ENCODE measurements around the gene FAM83F. TPM values are rescaled to one million over a fixed set of nuclear protein-coding genes. Genes with fewer than 3 reads are reported as not detected.

FAM83F gene
- polyA plus RNA-seq, 2 of the 4 experiments (the other 2 are of a cell fraction): not detected

- Histone ChIP-seq H3K9me3 (no peaks in the 10 kb centered on the region), H3K4me3 (no peak overlapping the region), H3K4me2 (no peak overlapping the region), H3K4me1 (no peaks in the 10 kb centered on the region), H3K27ac (no peak overlapping the region)
- ATAC-seq (no peak), DNase-seq (ENCODE audit: low read depth in 1 of 2, low spot score in 1 of 2) (no peak), FAIRE-seq (no peak)
- ChIA-PET POLR2A (no interaction called here), CTCF (interaction anchor here (0.7 kb wide), 1 partner anchor 25 kb away, joined by 3 read pairs; no protein-coding TSS in a partner anchor)
- 75% methylated on average over 2 of the region's 2 CpGs for WGBS (ENCODE audit: missing lambda C conversion rate)
- TF ChIP-seq RAD21 (conservative IDR thresholded peaks at IDR 0.05 in 1 of 2, IDR thresholded peaks at IDR 0.05 in 1 of 2): no peak
- no peak for TF ChIP-seq RNF2 (IDR thresholded peaks at IDR 0.05; ENCODE audit: borderline replicate concordance, low read depth)
- no peak for TF ChIP-seq SREBF2 (IDR thresholded peaks at IDR 0.05)
- TF ChIP-seq HEYL (CRISPR knock-in tag; IDR thresholded peaks at IDR 0.05): no peak
- no peak for TF ChIP-seq ZFP36 (IDR thresholded peaks at IDR 0.05; ENCODE audit: borderline replicate concordance, partially characterized antibody)
- no peak for TF ChIP-seq ATOH8 (CRISPR knock-in tag; IDR thresholded peaks at IDR 0.05; ENCODE audit: low read depth)
- no peak for TF ChIP-seq MAFK (IDR thresholded peaks at IDR 0.05; ENCODE audit: partially characterized antibody)
- no peak for TF ChIP-seq USF2 (IDR thresholded peaks at IDR 0.05)
- no peak for TF ChIP-seq GATA3 (IDR thresholded peaks at IDR 0.05; ENCODE audit: borderline replicate concordance)
- TF ChIP-seq RFX5 (IDR thresholded peaks at IDR 0.05): no peak
- no peak for TF ChIP-seq PBX3 (IDR thresholded peaks at IDR 0.05)
- no peak for TF ChIP-seq JUN (IDR thresholded peaks at IDR 0.05)
- TF ChIP-seq NPAS2 (CRISPR knock-in tag; IDR thresholded peaks at IDR 0.05; ENCODE audit: borderline replicate concordance): no peak
These were observed 10.0 kb upstream of the FAM83F start for GRCh38 chr22:39984746-39985145.

GRCh38 chr22:39985383-39986035 is 9.2 kb upstream of the FAM83F start:
- ChIA-PET CTCF (interaction anchor here (0.6 to 1.5 kb wide), 3 partner anchors 12 to 63 kb away, joined by 3 to 4 read pairs (median 3); no protein-coding TSS in a partner anchor), POLR2A (no interaction called here)
- WGBS (ENCODE audit: missing lambda C conversion rate): 50% methylated on average over 5 of the region's 7 CpGs
- ATAC-seq (no peak), DNase-seq (ENCODE audit: low read depth in 1 of 2, low spot score in 1 of 2) (no peak), FAIRE-seq (no peak)
- H3K27ac ChIP-seq: no peak overlapping the region
- no peaks in the 10 kb centered on the region for H3K4me1 ChIP-seq
- no peak overlapping the region for H3K4me2 ChIP-seq
- TF ChIP-seq MAFK (IDR thresholded peaks at IDR 0.05; ENCODE audit: partially characterized antibody): no peak
- no peak for TF ChIP-seq ZNF302 (CRISPR knock-in tag; IDR thresholded peaks at IDR 0.05)
- TF ChIP-seq FOSL2 (IDR thresholded peaks at IDR 0.05): no peak
- TF ChIP-seq FOSL2 (CRISPR knock-in tag; IDR thresholded peaks at IDR 0.05): no peak
- no peak for TF ChIP-seq HMGXB4 (CRISPR knock-in tag; IDR thresholded peaks at IDR 0.05; ENCODE audit: borderline replicate concordance)
- no peak for TF ChIP-seq HOXB5 (CRISPR knock-in tag; IDR thresholded peaks at IDR 0.05)
- no peak for TF ChIP-seq GATA3 (IDR thresholded peaks at IDR 0.05; ENCODE audit: borderline replicate concordance)
- TF ChIP-seq NR3C1 (IDR thresholded peaks at IDR 0.05): no peak
- TF ChIP-seq BCL3 (IDR thresholded peaks at IDR 0.05): no peak
- no peak for TF ChIP-seq EP300 (IDR thresholded peaks at IDR 0.05)
- no peak for TF ChIP-seq PHF8 (IDR thresholded peaks at IDR 0.05; ENCODE audit: borderline replicate concordance, low read depth)
- no peak for TF ChIP-seq CTCF (IDR thresholded peaks at IDR 0.05)
- no peaks in the 10 kb centered on the region for H3K9me3 ChIP-seq
- H3K4me3 ChIP-seq: no peak overlapping the region
